ENCODE results near the gene TUBA1C.

Gene TUBA1C

GRCh38 chr12:49273726-49274395 is 9.0 kb downstream of the TUBA1C start:
- H3K9me3 ChIP-seq (ENCODE audit: control insufficient read depth, insufficient read depth, low read length): no peaks in the 10 kb centered on the region

GRCh38 chr12:49274396-49275069 is 9.7 kb downstream of the TUBA1C start:
- peaks cover 41% of the 10 kb centered on the region for H3K36me3 ChIP-seq (ENCODE audit: control insufficient read depth, low read length)

More at GRCh38 chr12:49273726-49274395, 9.0 kb downstream of the TUBA1C start:
- Histone ChIP-seq H3K36me3 (ENCODE audit: control insufficient read depth, low read length) (peaks cover 48% of the 10 kb centered on the region), H3K4me2 (ENCODE audit: low read length) (no peak overlapping the region), H4K20me1 (ENCODE audit: control insufficient read depth, insufficient read depth, low read depth, low read length) (0 out of 2 replicates have a peak, but pooled peaks cover 7% of the 10 kb centered on the region), H3K4me3 (ENCODE audit: low read length) (no peak overlapping the region), H3K79me2 (ENCODE audit: control insufficient read depth, low read length) (peaks cover 10% of the 10 kb centered on the region), H3F3A (ENCODE audit: control insufficient read depth, insufficient read depth) (peaks cover 52% of the 10 kb centered on the region), H3K27me3 (ENCODE audit: control insufficient read depth, low read length) (no peaks in the 10 kb centered on the region), H3K9me2 (replicated peaks; ENCODE audit: control insufficient read depth, low read length) (no peaks in the 10 kb centered on the region), H3K27ac (ENCODE audit: low read depth, low read length) (no peak overlapping the region), H3K4me1 (ENCODE audit: control insufficient read depth, low read length) (no peaks in the 10 kb centered on the region)
- TF ChIP-seq EZH2phosphoT487 (IDR thresholded peaks at IDR 0.05; ENCODE audit: borderline replicate concordance, low read length) (no peak), CTCF (IDR thresholded peaks at IDR 0.05; ENCODE audit: low read depth, low read length, poor library complexity, severe bottlenecking) (no peak)

GRCh38 chr12:49276304-49277290 is 11.7 kb downstream of the TUBA1C start:
- H3K27me3 ChIP-seq (ENCODE audit: control insufficient read depth, low read length): no peaks in the 10 kb centered on the region
- H3K79me2 ChIP-seq (ENCODE audit: control insufficient read depth, low read length): no peaks in the 10 kb centered on the region
- 0 out of 2 replicates have a peak, but pooled peaks cover 6% of the 10 kb centered on the region for H4K20me1 ChIP-seq (ENCODE audit: control insufficient read depth, insufficient read depth, low read depth, low read length)
- no peaks in the 10 kb centered on the region for H3K4me1 ChIP-seq (ENCODE audit: control insufficient read depth, low read length)
- H3K27ac ChIP-seq (ENCODE audit: low read depth, low read length): no peak overlapping the region
- peaks cover 37% of the 10 kb centered on the region for H3F3A ChIP-seq (ENCODE audit: control insufficient read depth, insufficient read depth)
- no peaks in the 10 kb centered on the region for H3K9me2 ChIP-seq (replicated peaks; ENCODE audit: control insufficient read depth, low read length)
- H3K36me3 ChIP-seq (ENCODE audit: control insufficient read depth, low read length): peaks cover 21% of the 10 kb centered on the region
- H3K4me3 ChIP-seq (ENCODE audit: low read length): no peak overlapping the region
- TF ChIP-seq CTCF (IDR thresholded peaks at IDR 0.05; ENCODE audit: low read depth, low read length, poor library complexity, severe bottlenecking): no peak
- no peak for TF ChIP-seq EZH2phosphoT487 (IDR thresholded peaks at IDR 0.05; ENCODE audit: borderline replicate concordance, low read length)
- no peak overlapping the region for H3K4me2 ChIP-seq (ENCODE audit: low read length)
- no peaks in the 10 kb centered on the region for H3K9me3 ChIP-seq (ENCODE audit: control insufficient read depth, insufficient read depth, low read length)

More at GRCh38 chr12:49274396-49275069, 9.7 kb downstream of the TUBA1C start:
- Histone ChIP-seq H3K4me3 (ENCODE audit: low read length) (no peak overlapping the region), H3K4me2 (ENCODE audit: low read length) (no peak overlapping the region), H4K20me1 (ENCODE audit: control insufficient read depth, insufficient read depth, low read depth, low read length) (0 out of 2 replicates have a peak, but pooled peaks cover 6% of the 10 kb centered on the region), H3K27me3 (ENCODE audit: control insufficient read depth, low read length) (no peaks in the 10 kb centered on the region), H3K4me1 (ENCODE audit: control insufficient read depth, low read length) (no peaks in the 10 kb centered on the region), H3K9me3 (ENCODE audit: control insufficient read depth, insufficient read depth, low read length) (no peaks in the 10 kb centered on the region), H3K79me2 (ENCODE audit: control insufficient read depth, low read length) (peaks cover 7% of the 10 kb centered on the region; the same call in 1 of the 2 replicates), H3K27ac (ENCODE audit: low read depth, low read length) (no peak overlapping the region), H3F3A (ENCODE audit: control insufficient read depth, insufficient read depth) (peaks cover 52% of the 10 kb centered on the region), H3K9me2 (replicated peaks; ENCODE audit: control insufficient read depth, low read length) (no peaks in the 10 kb centered on the region)
- no peak for TF ChIP-seq CTCF (IDR thresholded peaks at IDR 0.05; ENCODE audit: low read depth, low read length, poor library complexity, severe bottlenecking)
- no peak for TF ChIP-seq EZH2phosphoT487 (IDR thresholded peaks at IDR 0.05; ENCODE audit: borderline replicate concordance, low read length)
